Nephron progenitor cell (in vitro differentiated cells): ENCODE data around the gene BCL7B.
"Not testable (repeated sequence)": the region's sequence is repeated elsewhere in the genome, so short reads cannot be mapped to it uniquely, and the experiment has no call there.

Experiments
- DNase-seq: peaks from one replicate; pipeline ENCODE4 v3.0.0; 2021
- H3K27ac Mint-ChIP-seq: 2 replicates; pipeline ENCODE4 v1.8.0; 2021; ENCODE audit warnings: mild to moderate bottlenecking, moderate library complexity, mixed read lengths
- H3K27me3 Mint-ChIP-seq: 2 replicates; pipeline ENCODE4 v1.8.0; 2021; ENCODE audit warnings: mild to moderate bottlenecking, low read depth, mixed read lengths; ENCODE audit not compliant: poor library complexity
- H3K36me3 Mint-ChIP-seq: 2 replicates; pipeline ENCODE4 v1.8.0; 2021; ENCODE audit warnings: low read depth, mixed read lengths
- H3K4me1 Mint-ChIP-seq: 2 replicates; pipeline ENCODE4 v1.8.0; 2021; ENCODE audit warnings: mixed read lengths
- H3K4me3 Mint-ChIP-seq: 2 replicates; pipeline ENCODE4 v1.8.0; 2021; ENCODE audit warnings: mild to moderate bottlenecking, moderate library complexity, mixed read lengths
- H3K9me3 Mint-ChIP-seq: 2 replicates; pipeline ENCODE4 v1.8.0; 2021; ENCODE audit warnings: mild to moderate bottlenecking, moderate library complexity, mixed read lengths
- CTCF ChIP-seq: fragments of 200-600 bp; sonication (generic); IDR thresholded peaks from 2 replicates; pipeline ENCODE4 v1.5.0; 2021; ENCODE audit warnings: antibody characterized with exemption

BCL7B gene

GRCh38 chr7:73496626-73497025, 60.9 kb downstream of the BCL7B start:
- Mint-ChIP-seq H3K9me3 (no peaks in the 10 kb centered on the region), H3K27ac (no peak overlapping the region), H3K27me3 (no peaks in the 10 kb centered on the region), H3K4me1 (no peaks in the 10 kb centered on the region), H3K4me3 (no peak overlapping the region), H3K36me3 (peaks cover 91% of the 10 kb centered on the region)
- no peak for DNase-seq
- TF ChIP-seq CTCF = no peak

GRCh38 chr7:73495507-73495906, 62.0 kb downstream of the BCL7B start:
- H3K36me3 Mint-ChIP-seq = peaks cover 89% of the 10 kb centered on the region
- H3K4me3 Mint-ChIP-seq, DNase-seq, H3K27ac Mint-ChIP-seq, H3K27me3 Mint-ChIP-seq, H3K4me1 Mint-ChIP-seq, H3K9me3 Mint-ChIP-seq: not testable (repeated sequence)

GRCh38 chr7:73489976-73490375, 67.5 kb downstream of the BCL7B start:
- peaks cover 71% of the 10 kb centered on the region for H3K36me3 Mint-ChIP-seq
- no peaks in the 10 kb centered on the region for H3K4me1 Mint-ChIP-seq
- no peaks in the 10 kb centered on the region for H3K9me3 Mint-ChIP-seq
- H3K27me3 Mint-ChIP-seq = peaks cover 3% of the 10 kb centered on the region
- no peak overlapping the region for H3K27ac Mint-ChIP-seq
- no peak overlapping the region for H3K4me3 Mint-ChIP-seq
- TF ChIP-seq CTCF = no peak
- DNase-seq = no peak

- Mint-ChIP-seq H3K4me3 (no peak overlapping the region), H3K9me3 (no peaks in the 10 kb centered on the region), H3K4me1 (peaks cover 14% of the 10 kb centered on the region), H3K36me3 (peaks cover 71% of the 10 kb centered on the region), H3K27me3 (peaks cover 3% of the 10 kb centered on the region), H3K27ac (peak overlapping the region; percentile 64)
- DNase-seq = no peak
- TF ChIP-seq CTCF = no peak
Observed at GRCh38 chr7:73487486-73487885, 70.0 kb downstream of the BCL7B start.
